ENCODE data around the gene RASGRF2.

RASGRF2 gene

DNA sequence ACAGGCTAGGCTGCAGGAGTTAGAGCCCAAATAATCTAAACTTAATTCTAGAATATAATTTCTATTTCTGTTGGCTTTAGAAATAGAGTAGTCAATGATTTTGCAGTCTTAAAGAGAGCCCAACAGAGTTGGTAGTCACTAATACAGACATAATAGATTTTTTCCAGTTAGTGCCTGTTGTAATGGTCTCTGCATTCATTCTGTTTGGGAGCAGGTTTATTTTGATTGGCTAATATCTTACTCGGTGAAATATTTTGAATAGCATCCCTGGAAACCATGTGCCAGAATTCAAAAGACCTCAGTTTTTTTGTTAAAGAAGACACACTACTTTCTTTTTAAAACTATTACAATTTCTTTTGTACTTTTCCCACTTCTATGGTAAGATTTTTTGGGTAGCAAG, 107.2 kb downstream of the RASGRF2 start:
- no peak for TF ChIP-seq EP300 (IDR thresholded peaks at IDR 0.05; ENCODE audit: borderline replicate concordance)
- no peak for TF ChIP-seq CREB1 (IDR thresholded peaks at IDR 0.05; ENCODE audit: low read depth)
- no peak for TF ChIP-seq YY1 (IDR thresholded peaks at IDR 0.05; ENCODE audit: low read depth)
- TF ChIP-seq, protein P1, sequence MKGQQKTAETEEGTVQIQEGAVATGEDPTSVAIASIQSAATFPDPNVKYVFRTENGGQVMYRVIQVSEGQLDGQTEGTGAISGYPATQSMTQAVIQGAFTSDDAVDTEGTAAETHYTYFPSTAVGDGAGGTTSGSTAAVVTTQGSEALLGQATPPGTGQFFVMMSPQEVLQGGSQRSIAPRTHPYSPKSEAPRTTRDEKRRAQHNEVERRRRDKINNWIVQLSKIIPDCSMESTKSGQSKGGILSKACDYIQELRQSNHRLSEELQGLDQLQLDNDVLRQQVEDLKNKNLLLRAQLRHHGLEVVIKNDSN (IDR thresholded peaks at IDR 0.05) = no peak
- no peak for TF ChIP-seq NFIC (IDR thresholded peaks at IDR 0.05)
- no peak for TF ChIP-seq ZBTB7A (IDR thresholded peaks at IDR 0.05; ENCODE audit: low read depth)
- no peak for TF ChIP-seq EGR1 (IDR thresholded peaks at IDR 0.05)
- TF ChIP-seq RAD21 (IDR thresholded peaks at IDR 0.05; ENCODE audit: low read depth) = no peak
- TF ChIP-seq TCF12 (IDR thresholded peaks at IDR 0.05; ENCODE audit: low read depth) = no peak
- TF ChIP-seq MAX (IDR thresholded peaks at IDR 0.05) = no peak
- TF ChIP-seq TAF1 (IDR thresholded peaks at IDR 0.05; ENCODE audit: low read depth) = no peak
- no peak for TF ChIP-seq TEAD4 (IDR thresholded peaks at IDR 0.05)
- no peak for TF ChIP-seq FOXM1 (IDR thresholded peaks at IDR 0.05; ENCODE audit: borderline replicate concordance, low read depth)
- TF ChIP-seq REST (IDR thresholded peaks at IDR 0.05; ENCODE audit: low read depth) = no peak

GRCh38 chr5:81068063-81068462, 107.9 kb downstream of the RASGRF2 start:
- TF ChIP-seq EGR1 (IDR thresholded peaks at IDR 0.05) (no peak), ZBTB7A (IDR thresholded peaks at IDR 0.05; ENCODE audit: low read depth) (no peak), MAX (IDR thresholded peaks at IDR 0.05) (no peak), RAD21 (IDR thresholded peaks at IDR 0.05; ENCODE audit: low read depth) (no peak), TEAD4 (IDR thresholded peaks at IDR 0.05) (no peak), YY1 (IDR thresholded peaks at IDR 0.05; ENCODE audit: low read depth) (no peak), NFIC (IDR thresholded peaks at IDR 0.05) (no peak), FOXM1 (IDR thresholded peaks at IDR 0.05; ENCODE audit: borderline replicate concordance, low read depth) (no peak), TCF12 (IDR thresholded peaks at IDR 0.05; ENCODE audit: low read depth) (no peak), CEBPB (IDR thresholded peaks at IDR 0.05) (no peak), TAF1 (IDR thresholded peaks at IDR 0.05; ENCODE audit: low read depth) (no peak), REST (IDR thresholded peaks at IDR 0.05; ENCODE audit: low read depth) (no peak), EP300 (IDR thresholded peaks at IDR 0.05; ENCODE audit: borderline replicate concordance) (no peak)
- TF ChIP-seq, protein P1 (IDR thresholded peaks at IDR 0.05) = no peak

DNA sequence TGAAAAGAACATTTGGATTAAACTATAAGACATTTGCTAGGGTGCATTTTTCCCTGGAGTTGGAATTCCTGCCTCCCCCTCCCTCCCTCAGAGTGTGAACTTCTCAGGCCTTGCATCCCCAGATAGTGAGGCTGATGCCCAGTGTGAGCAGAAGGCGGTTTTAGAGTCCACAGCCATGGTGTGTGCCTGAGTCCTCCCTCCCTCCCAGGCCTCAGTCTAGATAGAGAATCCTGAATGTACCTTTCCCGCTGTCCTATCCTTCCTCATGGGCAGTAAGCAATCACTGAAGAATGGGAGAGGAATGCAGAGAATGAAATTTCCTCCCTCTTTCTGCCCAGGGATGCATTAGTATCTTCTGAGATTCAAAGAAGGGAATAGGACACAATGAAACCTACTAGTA, 108.5 kb downstream of the RASGRF2 start:
- TF ChIP-seq NFIC (IDR thresholded peaks at IDR 0.05) = no peak
- no peak for TF ChIP-seq EP300 (IDR thresholded peaks at IDR 0.05; ENCODE audit: borderline replicate concordance)
- no peak for TF ChIP-seq YY1 (IDR thresholded peaks at IDR 0.05; ENCODE audit: low read depth)

- TF ChIP-seq NFIC (IDR thresholded peaks at IDR 0.05) = no peak
- TF ChIP-seq, protein P1 (IDR thresholded peaks at IDR 0.05) = no peak
- no peak for TF ChIP-seq EP300 (IDR thresholded peaks at IDR 0.05; ENCODE audit: borderline replicate concordance)
- TF ChIP-seq CEBPB (IDR thresholded peaks at IDR 0.05) = no peak
- no peak for TF ChIP-seq FOXM1 (IDR thresholded peaks at IDR 0.05; ENCODE audit: borderline replicate concordance, low read depth)
- TF ChIP-seq YY1 (IDR thresholded peaks at IDR 0.05; ENCODE audit: low read depth) = no peak
- no peak for TF ChIP-seq TAF1 (IDR thresholded peaks at IDR 0.05; ENCODE audit: low read depth)
- TF ChIP-seq TCF12 (IDR thresholded peaks at IDR 0.05; ENCODE audit: low read depth) = no peak
- no peak for TF ChIP-seq RAD21 (IDR thresholded peaks at IDR 0.05; ENCODE audit: low read depth)
- no peak for TF ChIP-seq TEAD4 (IDR thresholded peaks at IDR 0.05)
- TF ChIP-seq MAX (IDR thresholded peaks at IDR 0.05) = no peak
- TF ChIP-seq ZBTB7A (IDR thresholded peaks at IDR 0.05; ENCODE audit: low read depth) = no peak
- TF ChIP-seq EGR1 (IDR thresholded peaks at IDR 0.05) = no peak
- no peak for TF ChIP-seq REST (IDR thresholded peaks at IDR 0.05; ENCODE audit: low read depth)
- no peak for TF ChIP-seq CREB1 (IDR thresholded peaks at IDR 0.05; ENCODE audit: low read depth)
Observed at GRCh38 chr5:81069990-81070389, 109.8 kb downstream of the RASGRF2 start.

Measured in Ishikawa (cell line).